SH-SY5Y (cell line): ENCODE results near the gene NAPEPLD.

Experiments
- GATA2 ChIP-seq: IDR thresholded peaks from 2 replicates; pipeline ENCODE4 v1.6.1; 2011; ENCODE audit warnings: mild to moderate bottlenecking, low read depth, low read length
- GATA3 ChIP-seq: IDR thresholded peaks from 2 replicates; pipeline ENCODE4 v1.6.1; 2011; ENCODE audit warnings: low read depth, mild to moderate bottlenecking, low read length, moderate library complexity

The NAPEPLD gene

DNA sequence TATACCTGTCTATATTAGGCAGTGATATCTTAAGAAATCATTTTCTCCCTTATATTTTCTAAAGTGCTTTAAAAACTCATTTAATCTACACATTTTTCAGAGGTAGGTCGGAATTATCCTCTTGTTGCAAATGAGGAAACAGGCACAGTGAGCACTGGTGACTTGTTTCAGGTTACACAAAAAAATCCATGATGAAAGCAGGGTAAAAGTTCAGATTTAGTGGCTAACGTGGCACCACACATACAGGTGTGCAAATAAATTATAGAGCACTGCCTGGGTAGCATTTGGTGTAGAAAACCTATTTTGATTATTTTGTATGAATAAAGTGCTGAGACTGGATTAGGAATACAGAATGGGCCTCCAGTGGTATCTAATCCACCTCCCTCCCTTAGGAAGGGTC is 47.4 kb downstream of the NAPEPLD start:
- TF ChIP-seq GATA3 (no peak), GATA2 (no peak)

DNA sequence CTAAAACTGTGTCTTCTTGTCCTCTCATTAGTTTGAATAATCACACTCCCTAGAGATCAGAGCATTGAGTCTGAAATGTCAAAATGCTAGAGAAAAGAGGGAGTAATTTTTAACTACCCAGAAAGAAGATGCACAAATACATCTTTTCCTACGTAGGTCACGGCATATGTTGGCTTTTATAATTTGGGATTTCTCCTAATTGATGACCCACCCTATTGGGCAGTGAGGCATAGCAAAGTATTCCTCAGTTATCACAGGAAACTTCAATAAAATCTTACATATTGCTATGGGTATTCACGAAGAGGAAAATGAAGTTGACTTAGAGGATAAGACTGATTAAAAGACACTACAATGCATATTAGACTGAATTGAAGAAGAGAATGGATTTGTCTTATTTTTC is 48.6 kb downstream of the NAPEPLD start:
- TF ChIP-seq GATA3 (no peak), GATA2 (no peak)

DNA sequence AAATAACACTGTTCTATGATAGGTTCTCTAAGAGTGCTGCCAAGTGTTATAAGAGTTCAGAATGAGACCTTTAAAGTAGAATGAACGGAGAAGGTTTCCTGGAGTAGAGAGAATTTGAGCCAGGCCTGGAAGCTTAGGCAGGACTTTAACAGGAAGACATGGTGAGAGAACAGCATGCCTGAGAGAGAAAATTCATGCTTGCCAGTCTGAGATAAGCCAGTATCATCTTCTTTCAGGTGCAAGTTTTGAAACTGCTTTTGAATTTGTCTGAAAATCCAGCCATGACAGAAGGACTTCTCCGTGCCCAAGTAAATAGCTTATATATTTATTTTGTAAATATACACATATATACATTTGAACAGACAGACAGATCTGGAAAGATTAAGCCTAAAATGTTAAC is 51.9 kb downstream of the NAPEPLD start:
- no peak for TF ChIP-seq GATA2
- TF ChIP-seq GATA3, result no peak

DNA sequence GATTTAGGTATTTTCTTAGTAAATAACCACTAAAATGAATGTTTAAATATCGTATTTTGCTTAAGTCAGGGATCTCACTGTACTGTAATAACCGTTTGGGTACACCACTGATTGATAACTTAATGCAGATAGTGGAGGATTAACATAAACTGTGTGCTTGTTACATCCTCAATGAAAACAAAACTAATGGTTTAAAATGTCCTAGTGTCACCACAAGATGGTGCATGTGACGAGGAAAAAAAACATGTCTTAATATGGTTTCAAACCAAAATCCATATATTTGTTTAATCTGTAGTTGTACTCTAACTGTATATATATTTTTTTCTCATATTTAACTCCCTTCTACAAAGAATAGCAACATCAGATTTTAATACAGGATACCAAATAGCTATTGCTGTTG is 54.8 kb downstream of the NAPEPLD start:
- no peak for TF ChIP-seq GATA3
- no peak for TF ChIP-seq GATA2

DNA sequence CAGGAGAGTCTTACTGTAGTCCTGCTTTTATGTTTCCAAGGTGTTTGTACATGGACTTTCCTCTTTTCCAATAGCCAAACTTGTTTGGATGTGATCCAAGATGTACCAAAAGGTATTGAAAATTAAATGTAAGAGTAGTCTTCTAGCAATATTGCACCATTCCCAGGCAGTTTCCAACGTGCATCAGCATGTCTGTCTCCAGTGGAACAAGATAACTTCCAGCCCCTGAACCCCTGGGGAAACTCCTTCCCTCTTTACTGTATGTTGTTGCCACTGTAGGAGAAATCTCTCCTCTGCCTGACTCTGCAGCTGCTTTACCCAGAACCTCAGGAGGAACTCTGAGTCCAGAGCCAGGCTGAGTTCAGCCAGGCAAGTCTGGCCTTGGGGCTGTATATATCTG is 55.5 kb downstream of the NAPEPLD start:
- TF ChIP-seq GATA3 (no peak), GATA2 (no peak)

DNA sequence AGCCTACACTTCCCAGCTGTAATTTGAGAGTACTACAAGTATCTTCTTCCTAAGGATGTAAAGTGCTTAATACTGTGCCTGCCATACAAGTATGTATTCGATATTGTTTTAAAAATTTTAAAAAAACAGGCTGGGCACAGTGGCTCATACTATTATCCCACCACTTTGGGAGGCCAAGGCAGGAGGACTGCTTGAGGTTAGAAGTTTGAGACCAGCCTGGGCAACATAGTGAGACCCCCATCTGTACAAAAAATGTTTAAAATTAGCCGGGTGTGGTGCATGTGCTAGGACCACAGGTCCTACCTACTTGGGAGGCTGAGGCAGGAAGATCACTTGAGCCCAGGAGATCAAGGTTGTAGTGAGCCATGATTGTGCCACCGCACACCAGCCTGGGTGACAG is 65.7 kb downstream of the NAPEPLD start:
- TF ChIP-seq GATA3 (no peak), GATA2 (no peak)

DNA sequence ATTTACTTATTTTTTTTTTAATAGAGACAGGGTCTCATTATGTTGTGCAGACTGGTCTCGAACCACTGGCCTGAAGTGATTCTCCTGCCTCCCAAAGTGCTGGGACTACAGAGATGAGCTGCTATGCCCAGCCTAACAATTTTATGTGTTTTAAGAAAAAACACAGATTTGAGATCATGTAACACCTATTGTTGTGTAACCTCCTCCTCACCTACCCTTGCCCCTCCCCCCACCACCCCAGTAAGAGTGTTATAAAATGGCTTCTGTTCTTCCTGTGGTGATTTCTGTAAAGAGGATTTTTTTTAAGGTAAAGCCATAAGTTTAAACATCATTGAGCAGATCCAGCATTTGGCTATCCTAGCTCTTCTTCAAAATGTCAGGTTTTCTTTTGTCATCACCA is 66.4 kb downstream of the NAPEPLD start:
- TF ChIP-seq GATA2 (no peak), GATA3 (no peak)

DNA sequence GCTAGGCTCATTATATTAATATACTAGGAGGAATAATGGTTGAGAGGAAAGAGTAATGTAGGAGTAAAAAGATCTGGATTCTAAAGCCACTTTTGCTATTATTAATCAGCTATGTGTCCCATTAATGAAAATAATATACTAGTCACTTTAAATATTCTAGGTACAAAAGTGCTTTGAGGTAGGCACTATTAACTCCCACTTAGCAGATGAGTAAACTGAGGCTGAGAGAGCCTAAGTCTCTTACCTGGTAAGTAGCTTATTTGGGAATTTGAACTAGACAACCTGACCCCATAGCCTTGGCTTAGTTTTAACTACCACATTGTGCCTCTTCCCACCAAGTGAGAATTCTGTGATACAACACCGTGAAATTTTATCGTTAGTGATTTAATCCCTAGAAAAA is 68.0 kb downstream of the NAPEPLD start:
- no peak for TF ChIP-seq GATA3
- no peak for TF ChIP-seq GATA2

DNA sequence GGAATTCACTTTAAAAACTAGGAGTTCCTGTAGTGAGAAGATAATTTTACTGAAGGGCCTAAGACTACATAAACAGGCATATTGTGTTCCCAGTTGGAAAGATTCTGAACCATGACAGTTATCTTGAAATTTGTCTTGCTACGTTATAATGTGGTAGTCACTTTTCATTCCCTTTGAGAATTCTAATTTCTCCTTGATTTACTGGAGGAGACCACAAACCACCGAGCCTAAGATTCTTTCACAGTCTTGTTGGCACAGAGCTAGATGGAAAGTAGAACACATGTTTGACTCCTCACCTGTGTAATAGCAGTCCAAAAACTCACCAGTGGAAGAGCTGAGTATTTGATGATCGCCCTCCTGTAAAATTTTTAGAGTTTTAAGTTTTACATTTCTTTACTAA is 69.1 kb downstream of the NAPEPLD start:
- TF ChIP-seq GATA3 (no peak), GATA2 (no peak)

DNA sequence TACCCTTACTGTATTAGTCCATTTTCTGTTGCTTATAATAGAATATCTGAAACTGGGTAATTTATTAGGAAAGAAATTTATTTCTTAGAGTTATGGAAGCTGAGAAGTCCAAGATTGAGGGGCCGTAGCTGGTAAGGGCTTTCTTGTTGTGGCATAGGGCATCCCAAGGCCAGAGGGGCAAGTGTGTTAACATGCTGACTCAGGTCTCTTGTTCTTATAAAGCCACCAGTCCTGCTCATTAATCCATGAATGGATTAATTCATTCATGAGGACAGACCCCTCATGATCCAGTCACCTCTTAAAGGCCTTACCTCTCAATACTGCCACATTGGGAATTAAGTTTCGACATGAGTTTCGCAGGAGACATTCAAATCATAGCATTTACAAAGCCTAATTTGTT is 71.6 kb downstream of the NAPEPLD start:
- TF ChIP-seq GATA2 (no peak), GATA3 (no peak)

DNA sequence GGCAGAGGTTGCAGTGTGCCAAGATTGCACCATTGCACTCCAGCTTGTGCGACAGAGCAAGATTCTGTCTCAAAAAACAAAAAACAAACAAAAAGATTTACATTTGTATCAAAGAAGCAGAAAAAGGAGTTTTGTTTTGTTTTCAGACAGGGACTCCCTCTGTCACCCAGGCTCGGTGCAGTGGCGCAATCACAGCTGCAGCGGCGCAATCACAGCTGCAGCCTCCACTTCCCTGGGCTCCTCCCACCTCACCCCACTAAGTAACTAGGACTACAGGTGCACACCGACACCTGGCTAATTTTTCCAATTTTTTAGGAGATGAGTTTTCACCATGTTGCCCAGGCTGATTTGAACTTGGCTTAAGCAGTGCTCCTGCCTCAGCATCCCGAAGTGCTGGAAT is 72.1 kb downstream of the NAPEPLD start:
- TF ChIP-seq GATA3, result no peak
- no peak for TF ChIP-seq GATA2

DNA sequence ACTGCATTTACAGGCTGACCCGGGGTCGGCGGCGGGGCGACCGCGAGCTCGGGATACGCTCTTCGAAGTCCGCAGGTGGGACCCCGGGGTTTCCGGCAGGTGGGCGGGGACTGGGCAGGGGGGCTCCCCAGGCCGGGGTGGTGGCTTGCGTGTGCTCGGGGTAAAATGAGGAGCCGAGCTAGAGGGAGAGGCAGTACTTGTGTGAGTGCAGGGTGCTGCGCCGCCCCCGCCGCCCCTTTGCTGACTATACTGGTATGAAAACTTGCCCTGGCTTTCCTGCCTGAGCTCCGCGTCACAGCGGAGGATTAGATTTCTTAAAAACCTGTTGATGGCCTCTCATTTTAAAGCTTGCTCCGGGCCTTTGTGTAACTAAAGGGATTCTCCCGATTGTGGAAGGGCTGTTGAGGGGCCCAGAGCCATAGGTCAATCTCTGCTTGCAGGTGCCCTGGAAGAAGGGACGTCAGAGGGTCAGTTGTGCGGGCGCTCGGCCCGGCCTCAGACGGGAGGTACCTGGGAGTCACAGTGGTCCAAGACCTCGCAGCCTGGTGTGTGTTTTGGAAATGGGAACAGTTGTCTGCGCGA is 73.5 kb downstream of the NAPEPLD start:
- TF ChIP-seq GATA2 (no peak), GATA3 (no peak)

DNA sequence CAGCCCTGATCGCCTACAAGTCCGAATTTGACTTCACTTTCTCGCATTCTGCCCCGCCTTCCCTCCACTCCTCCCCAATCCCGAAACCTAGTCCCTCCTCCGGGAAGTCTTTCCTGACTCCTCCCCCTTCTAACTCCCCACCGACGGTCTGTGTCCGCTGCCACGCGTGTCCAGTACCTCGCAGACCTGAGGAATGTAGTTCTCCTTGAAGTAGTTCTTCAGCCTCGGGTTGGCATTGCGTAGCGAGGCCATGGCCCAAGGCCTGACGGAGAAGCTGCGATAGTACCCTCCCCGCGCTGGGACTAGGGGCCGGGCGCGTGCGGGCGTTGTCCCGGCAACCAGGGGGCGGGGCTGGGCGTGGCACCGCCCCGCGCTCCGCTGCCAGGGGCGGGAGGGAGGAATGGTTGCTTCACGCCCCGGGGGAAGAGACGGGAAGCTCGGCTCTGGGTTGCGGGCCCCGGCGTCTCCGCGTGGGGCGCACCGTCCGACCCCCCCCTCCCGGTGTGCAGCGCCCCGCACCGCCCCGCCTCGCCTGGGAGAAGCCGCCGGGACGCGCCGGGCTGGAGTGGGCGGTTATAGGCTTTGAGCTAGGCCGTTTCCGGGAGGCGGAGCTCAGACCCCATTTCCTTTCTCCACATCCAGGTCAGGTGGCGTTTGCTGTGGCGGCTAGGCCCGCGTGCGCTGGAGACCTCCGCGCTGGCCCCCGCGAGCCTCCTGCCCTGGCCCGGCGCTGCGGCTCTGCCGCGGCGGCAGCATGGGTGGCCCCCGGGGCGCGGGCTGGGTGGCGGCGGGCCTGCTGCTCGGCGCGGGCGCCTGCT is 74.2 kb downstream of the NAPEPLD start, which contains the start of the genes ARMC10 and FBXL13:
ARMC10 (plus strand) TSS at position 622 of the 818 bp plus-strand sequence; CDS start at position 755, 133 bp downstream.
FBXL13 (minus strand) TSS at position 278 of the 818 bp plus-strand sequence.
- no peak; the same call in 1 of the 2 replicates for TF ChIP-seq GATA2
- TF ChIP-seq GATA3, result no peak

DNA sequence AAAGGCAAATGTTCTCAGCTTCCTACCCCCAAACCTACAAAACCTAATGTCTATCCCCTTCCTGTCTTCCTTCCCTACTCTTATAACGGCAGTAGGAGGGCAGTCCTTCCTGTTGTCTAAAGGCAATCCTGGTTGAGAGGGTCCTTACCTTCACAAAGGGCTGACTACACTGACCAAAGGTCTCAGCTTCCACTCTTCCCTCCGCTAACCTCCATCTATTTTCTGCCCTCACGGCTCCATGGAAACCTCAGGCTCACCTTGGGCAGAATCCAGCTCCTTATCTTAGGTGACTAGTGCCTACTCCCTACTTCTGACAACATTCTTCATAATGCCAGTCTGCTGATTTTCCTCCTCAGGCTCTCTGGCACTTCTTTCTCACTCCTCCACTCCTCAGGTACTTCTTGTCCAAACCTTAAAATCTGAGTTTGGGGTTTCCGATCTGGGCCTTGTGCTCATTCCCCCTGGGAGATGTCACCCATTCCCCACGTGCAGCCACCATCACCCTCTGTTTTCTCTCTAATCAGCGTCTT is 74.8 kb downstream of the NAPEPLD start:
- TF ChIP-seq GATA3 (no peak), GATA2 (no peak)

DNA sequence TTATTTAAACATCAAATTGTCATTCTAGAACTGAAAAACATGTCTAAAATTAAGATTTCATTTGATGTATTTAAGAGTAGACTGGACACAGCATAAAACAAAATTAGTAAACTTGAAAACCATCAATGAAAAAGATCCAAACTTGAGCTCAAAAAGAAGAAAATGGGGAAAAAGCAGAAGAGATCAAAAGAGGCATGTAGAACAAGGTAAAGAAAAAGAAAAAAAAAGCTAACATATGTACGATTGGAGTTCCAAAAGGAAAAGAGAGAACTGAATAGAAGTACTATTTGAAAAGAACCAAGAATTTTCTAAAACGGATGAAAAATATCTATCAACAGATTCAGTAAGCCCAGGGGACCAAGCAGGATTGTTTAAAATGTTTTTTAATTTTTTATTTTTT is 77.9 kb downstream of the NAPEPLD start:
- TF ChIP-seq GATA2 (no peak), GATA3 (no peak)
